Trophoblast cell (in vitro differentiated cells and primary cell): ENCODE results near the gene CYP4B1.
"Not testable (repeated sequence)": the region's sequence is repeated elsewhere in the genome, so short reads cannot be mapped to it uniquely, and the experiment has no call there.

Experiments
- DNase-seq, 2 donors: peaks; one replicate each; pipeline ENCODE4 v3.0.0-alpha.2; 2016
- H2AFZ ChIP-seq: 2 replicates; pipeline ENCODE4 v1.6.1; 2013; ENCODE audit warnings: low read length, moderate library complexity, mild to moderate bottlenecking; ENCODE audit not compliant: insufficient read depth, poor library complexity
- H2AK5ac ChIP-seq: 2 replicates; pipeline ENCODE4 v1.6.1; 2013; ENCODE audit warnings: mild to moderate bottlenecking, low read length
- H2BK120ac ChIP-seq: 2 replicates; pipeline ENCODE4 v1.6.1; 2013; ENCODE audit warnings: low read length, mild to moderate bottlenecking, moderate library complexity; ENCODE audit not compliant: insufficient read depth, poor library complexity
- H2BK12ac ChIP-seq: 2 replicates; pipeline ENCODE4 v1.6.1; 2013; ENCODE audit warnings: mild to moderate bottlenecking, low read length, moderate library complexity
- H2BK5ac ChIP-seq: 2 replicates; pipeline ENCODE4 v1.6.1; 2013; ENCODE audit warnings: low read length, low read depth, moderate library complexity, mild to moderate bottlenecking; ENCODE audit not compliant: poor library complexity
- H3K14ac ChIP-seq: 2 replicates; pipeline ENCODE4 v1.6.1; 2013; ENCODE audit warnings: mild to moderate bottlenecking, low read length
- H3K18ac ChIP-seq: 2 replicates; pipeline ENCODE4 v1.6.1; 2013; ENCODE audit warnings: mild to moderate bottlenecking, low read length
- H3K23ac ChIP-seq: 2 replicates; pipeline ENCODE4 v1.6.1; 2013; ENCODE audit warnings: low read length
- H3K27ac ChIP-seq: 2 replicates; pipeline ENCODE4 v1.5.1; 2013; ENCODE audit warnings: low read depth, mild to moderate bottlenecking, inconsistent platforms, low read length, moderate library complexity
- H3K27me3 ChIP-seq: 2 replicates; pipeline ENCODE4 v1.6.1; 2013; ENCODE audit warnings: inconsistent platforms, mild to moderate bottlenecking, low read length, moderate library complexity; ENCODE audit not compliant: insufficient read depth
- H3K36me3 ChIP-seq, 2 experiments: 1 replicate in 1 of 2; 2 replicates in 1 of 2; pipeline ENCODE4 v1.6.1; 2013; ENCODE audit warnings: low read length in 2 of 2, mild to moderate bottlenecking in 2 of 2, moderate library complexity in 1 of 2; ENCODE audit not compliant: insufficient read depth in 2 of 2, control insufficient read depth in 1 of 2
- H3K4ac ChIP-seq: 2 replicates; pipeline ENCODE4 v1.6.1; 2013; ENCODE audit warnings: low read depth, mild to moderate bottlenecking, low read length, moderate library complexity
- H3K4me1 ChIP-seq, 2 experiments: 1 replicate in 1 of 2; 2 replicates in 1 of 2; pipeline ENCODE4 v1.6.1; 2013; ENCODE audit warnings: low read length in 2 of 2, mild to moderate bottlenecking in 2 of 2, moderate library complexity in 1 of 2; ENCODE audit not compliant: insufficient read depth in 2 of 2, control insufficient read depth in 1 of 2
- H3K4me2 ChIP-seq: 2 replicates; pipeline ENCODE4 v1.6.1; 2013; ENCODE audit warnings: inconsistent platforms, mild to moderate bottlenecking, low read length, moderate library complexity
- H3K4me3 ChIP-seq: 2 replicates; pipeline ENCODE4 v1.5.1; 2013; ENCODE audit warnings: mild to moderate bottlenecking, low read depth, low read length, inconsistent platforms
- H3K79me1 ChIP-seq: one replicate; pipeline ENCODE4 v1.6.1; 2013; ENCODE audit warnings: low read length
- H3K79me2 ChIP-seq: 2 replicates; pipeline ENCODE4 v1.6.1; 2013; ENCODE audit warnings: low read length, mild to moderate bottlenecking; ENCODE audit not compliant: control insufficient read depth, insufficient read depth, poor library complexity
- H3K9ac ChIP-seq: 2 replicates; pipeline ENCODE4 v1.6.1; 2013; ENCODE audit warnings: mild to moderate bottlenecking, low read length
- H3K9me3 ChIP-seq: 2 replicates; pipeline ENCODE4 v1.6.1; 2013; ENCODE audit warnings: low read depth, mild to moderate bottlenecking, control low read depth, inconsistent platforms, low read length; ENCODE audit not compliant: insufficient read depth
- H4K12ac ChIP-seq: 2 replicates; pipeline ENCODE4 v1.6.1; 2013; ENCODE audit warnings: low read depth, mild to moderate bottlenecking, low read length, moderate library complexity
- H4K8ac ChIP-seq: 2 replicates; pipeline ENCODE4 v1.6.1; 2013; ENCODE audit warnings: low read depth, mild to moderate bottlenecking, low read length, moderate library complexity
- H4K91ac ChIP-seq: one replicate; pipeline ENCODE4 v1.6.1; 2013; ENCODE audit warnings: low read depth, mild to moderate bottlenecking, low read length, moderate library complexity
- WGBS: extraction: QIAGEN DNeasy Blood & Tissue Kit; methylation state at CpG from one replicate; pipeline ENCODE4 v1.1.7; 2013; ENCODE audit warnings: missing lambda C conversion rate; ENCODE audit not compliant: insufficient read length, insufficient coverage; ENCODE audit errors: extremely low coverage; 5-methylcytosine and 5-hydroxymethylcytosine counted together

CYP4B1 gene

DNA sequence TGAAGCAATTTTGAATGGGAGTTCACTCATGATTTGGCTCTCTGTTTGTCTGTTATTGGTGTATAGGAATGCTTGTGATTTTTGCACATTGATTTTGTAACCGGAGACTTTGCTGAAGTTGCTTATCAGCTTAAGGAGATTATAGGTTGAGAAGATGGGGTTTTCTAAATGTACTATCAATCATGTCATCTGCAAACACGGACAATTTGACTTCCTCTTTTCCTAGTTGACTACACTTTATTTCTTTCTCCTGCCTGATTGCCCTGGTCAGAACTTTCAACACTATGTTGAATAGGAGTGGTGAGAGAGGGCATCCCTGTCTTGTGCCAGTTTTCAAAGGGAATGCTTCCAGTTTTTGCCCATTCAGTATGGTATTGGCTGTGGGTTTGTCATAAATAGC is 28.0 kb downstream of the CYP4B1 start:
- not testable (repeated sequence) for H3K36me3 ChIP-seq, H2AK5ac ChIP-seq, H2BK12ac ChIP-seq, H3K14ac ChIP-seq, DNase-seq, H3K4me3 ChIP-seq, H3K27ac ChIP-seq, H4K91ac ChIP-seq, H4K8ac ChIP-seq, H4K12ac ChIP-seq, H3K18ac ChIP-seq, H3K9me3 ChIP-seq, H3K79me1 ChIP-seq, H3K4me2 ChIP-seq, H3K79me2 ChIP-seq, H3K27me3 ChIP-seq, H2AFZ ChIP-seq, H3K4ac ChIP-seq, H3K23ac ChIP-seq, H3K4me1 ChIP-seq, H3K9ac ChIP-seq, H2BK5ac ChIP-seq, H2BK120ac ChIP-seq
- WGBS: no CpG with 5 or more reads among the region's 2 CpGs

DNA sequence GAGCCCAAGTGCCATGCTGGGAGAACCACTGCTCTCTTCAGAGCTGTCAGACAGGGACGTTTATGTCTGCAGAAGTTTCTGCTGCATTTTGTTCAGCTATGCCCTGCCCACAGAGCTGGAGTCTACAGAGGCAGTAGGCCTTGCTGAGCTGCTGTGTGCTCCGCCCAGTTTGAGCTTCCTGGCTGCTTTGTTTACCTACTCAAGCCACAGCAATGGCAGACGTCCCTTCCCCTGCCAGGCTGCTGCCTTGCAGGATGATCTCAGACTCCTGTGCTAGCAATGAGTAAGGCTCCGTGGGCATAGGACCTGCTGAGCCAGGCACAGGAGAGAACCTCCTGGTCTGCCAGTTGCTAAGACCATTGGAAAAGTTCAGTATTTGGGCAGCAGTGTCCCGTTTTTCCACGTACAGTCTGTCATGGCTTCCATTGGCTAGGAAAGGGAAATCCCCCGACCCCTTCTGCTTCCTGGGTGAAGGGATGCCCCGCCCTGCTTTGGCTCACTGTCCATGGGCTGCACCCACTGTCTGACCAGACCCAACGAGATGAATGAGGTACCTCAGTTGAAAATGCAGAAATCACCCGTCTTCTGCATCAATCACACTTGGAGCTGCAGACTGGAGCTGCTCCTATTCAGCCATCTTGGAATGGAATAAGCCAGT is 31.9 kb downstream of the CYP4B1 start:
- no peak for DNase-seq
- no CpG with 5 or more reads among the region's 10 CpGs for WGBS
- no peak overlapping the region for H3K4ac ChIP-seq

DNA sequence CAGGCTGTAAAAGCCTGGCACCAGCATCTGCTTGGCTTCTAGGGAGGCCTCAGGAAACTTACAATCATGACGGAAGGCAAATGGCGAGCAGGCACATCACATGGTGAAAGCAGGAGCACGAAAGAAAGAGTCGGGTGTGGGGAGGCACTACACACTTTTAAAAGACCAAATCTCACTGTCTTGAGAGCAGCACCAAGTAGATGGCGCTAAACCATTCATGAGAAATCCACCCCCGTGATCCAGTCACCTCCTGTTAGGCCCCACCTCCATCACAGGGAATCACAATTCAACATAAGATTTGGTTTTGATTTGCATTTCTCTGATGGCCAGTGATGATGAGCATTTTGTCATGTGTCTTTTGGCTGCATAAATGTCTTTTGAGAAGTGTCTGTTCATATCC is 36.6 kb downstream of the CYP4B1 start:
- not testable (repeated sequence) for H3K18ac ChIP-seq, DNase-seq, H4K8ac ChIP-seq, H4K12ac ChIP-seq, H3K4ac ChIP-seq, H3K4me2 ChIP-seq, H2AK5ac ChIP-seq, H3K79me2 ChIP-seq, H3K27ac ChIP-seq, H2BK5ac ChIP-seq, H2BK120ac ChIP-seq, H3K79me1 ChIP-seq, H3K36me3 ChIP-seq, H4K91ac ChIP-seq, H3K9me3 ChIP-seq, H3K27me3 ChIP-seq, H3K23ac ChIP-seq, H3K4me3 ChIP-seq, H2BK12ac ChIP-seq, H3K4me1 ChIP-seq, H3K14ac ChIP-seq, H3K9ac ChIP-seq, H2AFZ ChIP-seq
- no CpG with 5 or more reads among the region's 6 CpGs for WGBS

More for the DNA sequence above, 31.9 kb downstream of the CYP4B1 start:
- no peak overlapping the region for H2AFZ ChIP-seq
- H4K8ac ChIP-seq: no peak overlapping the region
- no peak overlapping the region for H3K14ac ChIP-seq
- H2BK12ac ChIP-seq: no peak overlapping the region
- no peak overlapping the region for H3K18ac ChIP-seq
- no peaks in the 10 kb centered on the region for H3K79me2 ChIP-seq
- no peak overlapping the region for H2BK5ac ChIP-seq
- H3K4me1 ChIP-seq: no peaks in the 10 kb centered on the region
- no peak overlapping the region for H2AK5ac ChIP-seq
- no peak overlapping the region for H3K23ac ChIP-seq
- H3K36me3 ChIP-seq: no peaks in the 10 kb centered on the region
- no peak overlapping the region for H4K91ac ChIP-seq
- no peak overlapping the region for H3K27ac ChIP-seq
- no peak overlapping the region for H2BK120ac ChIP-seq
- H3K9ac ChIP-seq: no peak overlapping the region
- no peak overlapping the region for H3K4me3 ChIP-seq
- no peaks in the 10 kb centered on the region for H3K79me1 ChIP-seq
- H4K12ac ChIP-seq: no peak overlapping the region
- H3K4me2 ChIP-seq: no peak overlapping the region
- H3K9me3 ChIP-seq: peaks cover 2% of the 10 kb centered on the region
- no peaks in the 10 kb centered on the region for H3K27me3 ChIP-seq

DNA sequence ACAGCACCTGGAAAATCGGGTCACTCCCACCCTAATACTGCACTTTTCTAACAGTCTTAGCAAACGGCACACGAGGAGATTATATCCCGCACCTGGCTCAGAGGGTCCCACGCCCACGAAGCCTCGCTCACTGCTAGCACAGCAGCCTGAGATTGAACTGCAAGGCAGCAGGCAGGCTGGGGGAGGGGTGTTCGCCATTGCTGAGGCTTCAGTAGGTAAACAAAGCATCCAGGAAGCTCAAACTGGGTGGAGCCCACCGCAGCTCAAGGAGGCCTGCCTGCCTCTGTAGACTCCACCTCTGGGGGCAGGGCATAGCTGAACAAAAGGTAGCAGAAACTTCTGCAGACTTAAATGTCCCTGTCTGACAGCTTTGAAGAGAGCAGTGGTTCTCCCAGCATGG is 47.5 kb downstream of the CYP4B1 start:
- not testable (repeated sequence) for H3K4me1 ChIP-seq, H4K12ac ChIP-seq, H3K79me2 ChIP-seq, H2BK12ac ChIP-seq, H3K79me1 ChIP-seq, H3K23ac ChIP-seq, H2AK5ac ChIP-seq, H3K36me3 ChIP-seq, H3K18ac ChIP-seq, H2BK5ac ChIP-seq, H3K27me3 ChIP-seq, H3K4me3 ChIP-seq, H3K9ac ChIP-seq, H3K4ac ChIP-seq, H3K14ac ChIP-seq, H3K9me3 ChIP-seq, H2BK120ac ChIP-seq, H3K4me2 ChIP-seq, H4K8ac ChIP-seq, DNase-seq, H3K27ac ChIP-seq, H4K91ac ChIP-seq, H2AFZ ChIP-seq
- no CpG with 5 or more reads among the region's 9 CpGs for WGBS
